HG03280 (cell line): ENCODE results near the gene TMEM131L.

ENCODE experiments used
- ATAC-seq: cut with Tn5 transposase; IDR thresholded peaks from one replicate; pipeline ENCODE4 v1.9.1; 2021; ENCODE audit warnings: mild to moderate bottlenecking, moderate library complexity; ENCODE audit not compliant: unreplicated experiment

TMEM131L gene

GRCh38 chr4:153521478-153521877 is 55.3 kb downstream of the TMEM131L start:
- ATAC-seq, result no peak

- ATAC-seq, result peak; percentile 25
Observed at GRCh38 chr4:153521999-153522801, 56.0 kb downstream of the TMEM131L start.

GRCh38 chr4:153522802-153523094 is 56.6 kb downstream of the TMEM131L start:
- ATAC-seq, result no peak

GRCh38 chr4:153523164-153523796 is 57.1 kb downstream of the TMEM131L start:
- no peak for ATAC-seq

GRCh38 chr4:153523941-153524386 is 57.8 kb downstream of the TMEM131L start:
- no peak for ATAC-seq

GRCh38 chr4:153524682-153525081 is 58.5 kb downstream of the TMEM131L start:
- ATAC-seq, result no peak

- ATAC-seq, result no peak
Observed at GRCh38 chr4:153527690-153528089, 61.5 kb downstream of the TMEM131L start.

- peak; percentile 52 for ATAC-seq
Observed at GRCh38 chr4:153528705-153529485, 62.7 kb downstream of the TMEM131L start.

GRCh38 chr4:153529646-153530045 is 63.5 kb downstream of the TMEM131L start:
- ATAC-seq, result no peak

GRCh38 chr4:153530284-153530999 is 64.3 kb downstream of the TMEM131L start:
- ATAC-seq, result no peak

- no peak for ATAC-seq
Observed at GRCh38 chr4:153531000-153531358, 64.8 kb downstream of the TMEM131L start.

- no peak for ATAC-seq
Observed at GRCh38 chr4:153531976-153532626, 65.9 kb downstream of the TMEM131L start.

- ATAC-seq, result no peak
Observed at GRCh38 chr4:153532636-153533035, 66.5 kb downstream of the TMEM131L start.

GRCh38 chr4:153533387-153533786 is 67.2 kb downstream of the TMEM131L start:
- ATAC-seq, result no peak

GRCh38 chr4:153534792-153535629 is 68.9 kb downstream of the TMEM131L start:
- ATAC-seq, result no peak

GRCh38 chr4:153535772-153536513 is 69.8 kb downstream of the TMEM131L start:
- no peak for ATAC-seq

- no peak for ATAC-seq
Observed at GRCh38 chr4:153537493-153537960, 71.4 kb downstream of the TMEM131L start.

- ATAC-seq, result no peak
Observed at GRCh38 chr4:153538487-153539357, 72.6 kb downstream of the TMEM131L start.
